PFSK-1 (cell line): ENCODE data around the gene FBLN1.

Experiments used
- FOXP2 ChIP-seq: optimal IDR thresholded peaks from 2 replicates; pipeline ENCODE3; 2011; ENCODE audit warnings: borderline replicate concordance, control low read depth, inconsistent platforms; ENCODE audit not compliant: insufficient read depth; ENCODE audit errors: extremely low read length, extremely low read depth
- POLR2AphosphoS5 ChIP-seq: IDR thresholded peaks from 2 replicates; pipeline ENCODE4 v1.6.1; 2012; ENCODE audit warnings: low read depth, mild to moderate bottlenecking, control low read depth, low read length, moderate library complexity
- REST ChIP-seq, 2 experiments: IDR thresholded peaks; 2 replicates each; pipeline versions ENCODE4 v1.6.1 to v1.8.0; 2011 to 2012; ENCODE audit warnings: low read depth in 2 of 2, low read length in 2 of 2, control low read depth in 1 of 2, inconsistent platforms in 1 of 2, mild to moderate bottlenecking in 1 of 2, moderate library complexity in 1 of 2; ENCODE audit not compliant: insufficient read depth in 1 of 2
- SIN3A ChIP-seq: IDR thresholded peaks from 2 replicates; pipeline ENCODE4 v1.6.1; 2012; ENCODE audit warnings: mild to moderate bottlenecking, low read length, moderate library complexity, borderline replicate concordance; ENCODE audit not compliant: insufficient read depth
- TAF1 ChIP-seq: IDR thresholded peaks from 2 replicates; pipeline ENCODE4 v1.6.1; 2012; ENCODE audit warnings: low read length, control low read depth, borderline replicate concordance; ENCODE audit not compliant: insufficient read depth

GRCh38 chr22:45535290-45535689 is 32.6 kb downstream of the FBLN1 start:
- TF ChIP-seq TAF1 (no peak), REST (IDR thresholded peaks at IDR 0.05; ENCODE audit: insufficient read depth in 1 of 2, low read depth in 2 of 2, low read length in 2 of 2) (no peak), POLR2AphosphoS5 (no peak), FOXP2 (no peak), SIN3A (no peak)
